MM.1S (cell line): ENCODE data around the gene ARMH2.

Source experiments
- CTCF ChIP-seq: fragments of 300-600 bp; sonication (generic); IDR thresholded peaks from 2 replicates; pipeline ENCODE4 v1.5.1; 2016; ENCODE audit warnings: antibody characterized with exemption, low read length, mixed read lengths
- EZH2 ChIP-seq: fragments of 300-600 bp; sonication (generic); optimal IDR thresholded peaks from 2 replicates; pipeline ENCODE3; 2017; ENCODE audit warnings: low read depth, mild to moderate bottlenecking, antibody characterized with exemption, low read length, mixed read lengths

GRCh38 chr6:24780206-24780605, 18.5 kb downstream of the ARMH2 start:
- TF ChIP-seq EZH2: no peak
- TF ChIP-seq CTCF: no peak
